ENCODE data around the gene COBL. TPM values are rescaled to one million over a fixed set of nuclear protein-coding genes. Genes with fewer than 3 reads are reported as not detected.

The COBL gene
- total and polyA plus RNA-seq, 2 donors (not counting 3 experiments of a cell fraction or from before 2014, with no cell fraction given) = 0.11 TPM; not detected in 1

DNA sequence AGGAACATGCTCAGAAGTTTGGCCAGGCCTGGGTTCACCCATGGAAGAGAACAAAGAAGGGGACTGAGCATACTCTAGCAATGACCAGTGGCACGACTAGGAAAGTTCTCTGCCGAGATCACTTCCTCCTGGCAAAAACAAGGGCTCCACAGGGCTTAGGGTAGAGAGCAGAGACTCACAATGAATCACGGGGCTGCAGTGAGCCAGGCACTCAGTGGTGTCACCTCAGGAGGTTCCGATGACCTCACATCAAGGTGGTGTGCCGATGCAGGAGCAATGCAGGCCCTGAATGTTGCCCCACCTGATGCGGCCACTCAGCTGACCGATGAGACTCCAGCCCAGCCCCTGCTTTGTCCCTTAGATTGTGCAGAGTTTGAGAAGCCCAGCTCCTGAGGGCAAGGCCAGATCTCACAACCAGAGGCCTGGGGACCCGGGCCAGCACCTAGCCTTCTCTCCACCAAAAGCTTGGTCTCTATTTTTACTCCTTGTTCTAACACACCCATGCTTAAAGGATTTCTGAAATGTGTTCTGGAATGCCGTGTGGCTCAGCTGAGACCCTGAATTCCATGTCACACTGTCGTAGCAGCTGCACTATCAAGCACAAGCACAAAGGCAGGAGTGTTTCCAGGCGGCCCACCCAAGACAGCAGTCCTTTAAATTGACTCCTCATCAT lies 60.9 kb downstream of the COBL start:
- H3K27me3 ChIP-seq (ENCODE audit: control insufficient read depth in 2 of 2, insufficient read depth in 2 of 2, low read length in 2 of 2) = no peaks in the 10 kb centered on the region
- no peak overlapping the region for H3K4me3 ChIP-seq (replicated peaks in 1 of 3; ENCODE audit: insufficient read depth in 1 of 3, low read depth in 1 of 3, low read length in 3 of 3)
- H3K4me2 ChIP-seq (ENCODE audit: insufficient read depth, low read length) = no peak overlapping the region
- no peaks in the 10 kb centered on the region for H3K79me2 ChIP-seq (ENCODE audit: control insufficient read depth, insufficient read depth, low read length)
- no peaks in the 10 kb centered on the region for H4K20me1 ChIP-seq (replicated peaks; ENCODE audit: control insufficient read depth, extremely low read depth, insufficient read depth, low read length)
- dilution Hi-C loops (cut with MboI; ENCODE audit: extremely low pct_ligation_motif_present, low sequenced_read_pairs) (no loop called here), intact Hi-C loops (cut with micrococcal nuclease) (no loop called here)
- DNase-seq (ENCODE audit: low read depth, low spot score) = no peak
- BruUV-seq (replicated peaks) = no TSS peak
- H3K4me1 ChIP-seq (ENCODE audit: control insufficient read depth, extremely low read depth, insufficient read depth, low read length) = no peaks in the 10 kb centered on the region
- H3K27ac ChIP-seq (ENCODE audit: insufficient read depth, low read depth, low read length) = no peak overlapping the region
- no peak for FAIRE-seq
- no peak for TF ChIP-seq POLR2AphosphoS5 (IDR thresholded peaks at IDR 0.05; ENCODE audit: insufficient read depth, low read depth, low read length)
- no peak for TF ChIP-seq JUN (IDR thresholded peaks at IDR 0.05; ENCODE audit: borderline replicate concordance, insufficient read depth, insufficient read length, low read depth)
- no peak for TF ChIP-seq EZH2 (IDR thresholded peaks at IDR 0.05; ENCODE audit: borderline replicate concordance, low read depth, low read length, severe bottlenecking)
- TF ChIP-seq, protein P1, sequence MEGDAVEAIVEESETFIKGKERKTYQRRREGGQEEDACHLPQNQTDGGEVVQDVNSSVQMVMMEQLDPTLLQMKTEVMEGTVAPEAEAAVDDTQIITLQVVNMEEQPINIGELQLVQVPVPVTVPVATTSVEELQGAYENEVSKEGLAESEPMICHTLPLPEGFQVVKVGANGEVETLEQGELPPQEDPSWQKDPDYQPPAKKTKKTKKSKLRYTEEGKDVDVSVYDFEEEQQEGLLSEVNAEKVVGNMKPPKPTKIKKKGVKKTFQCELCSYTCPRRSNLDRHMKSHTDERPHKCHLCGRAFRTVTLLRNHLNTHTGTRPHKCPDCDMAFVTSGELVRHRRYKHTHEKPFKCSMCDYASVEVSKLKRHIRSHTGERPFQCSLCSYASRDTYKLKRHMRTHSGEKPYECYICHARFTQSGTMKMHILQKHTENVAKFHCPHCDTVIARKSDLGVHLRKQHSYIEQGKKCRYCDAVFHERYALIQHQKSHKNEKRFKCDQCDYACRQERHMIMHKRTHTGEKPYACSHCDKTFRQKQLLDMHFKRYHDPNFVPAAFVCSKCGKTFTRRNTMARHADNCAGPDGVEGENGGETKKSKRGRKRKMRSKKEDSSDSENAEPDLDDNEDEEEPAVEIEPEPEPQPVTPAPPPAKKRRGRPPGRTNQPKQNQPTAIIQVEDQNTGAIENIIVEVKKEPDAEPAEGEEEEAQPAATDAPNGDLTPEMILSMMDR (IDR thresholded peaks at IDR 0.05; ENCODE audit: extremely low read depth in 1 of 2, insufficient read depth in 1 of 2, low read depth in 1 of 2, low read length in 2 of 2) = no peak
- TF ChIP-seq MYC (IDR thresholded peaks at IDR 0.05; ENCODE audit: low read depth, low read length) = no peak
- no peak overlapping the region for H3K9ac ChIP-seq (replicated peaks; ENCODE audit: extremely low read depth, insufficient read depth, low read length)
- H3K9me3 ChIP-seq (replicated peaks; ENCODE audit: control insufficient read depth, insufficient read depth, low read length) = no peaks in the 10 kb centered on the region
- POLR2A ChIA-PET = no interaction called here
- H2AFZ ChIP-seq (ENCODE audit: low read depth, low read length) = no peak overlapping the region
- CTCF ChIA-PET = no interaction called here
- H3K9me1 ChIP-seq (replicated peaks; ENCODE audit: control insufficient read depth, extremely low read depth, insufficient read depth, low read length) = no peaks in the 10 kb centered on the region
- no peaks in the 10 kb centered on the region for H3K36me3 ChIP-seq (ENCODE audit: control insufficient read depth in 2 of 2, extremely low read depth in 1 of 2, insufficient read depth in 2 of 2, low read length in 2 of 2)

DNA sequence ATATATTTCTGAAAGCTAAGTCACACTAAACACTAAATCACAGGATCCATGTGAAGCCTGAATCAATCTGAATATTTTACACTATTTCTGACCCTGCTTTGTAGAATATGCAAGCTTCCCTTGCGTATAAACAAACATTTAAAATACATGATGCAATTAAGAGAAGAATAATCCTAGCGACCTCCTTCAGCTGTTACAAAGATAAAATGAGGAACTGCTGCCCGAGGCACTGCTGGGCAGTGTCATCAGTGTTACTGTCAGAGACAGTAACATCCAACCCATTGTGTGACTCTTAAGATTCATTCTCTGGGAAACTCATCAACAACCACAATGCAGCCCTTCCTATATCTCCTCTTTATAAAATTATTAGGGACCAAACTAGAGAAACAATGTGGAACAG lies 61.6 kb downstream of the COBL start:
- intact Hi-C loops (cut with micrococcal nuclease) = no loop called here
- Histone ChIP-seq H4K20me1 (replicated peaks; ENCODE audit: control insufficient read depth, extremely low read depth, insufficient read depth, low read length) (no peaks in the 10 kb centered on the region), H3K4me1 (ENCODE audit: control insufficient read depth, extremely low read depth, insufficient read depth, low read length) (no peaks in the 10 kb centered on the region), H3K4me2 (ENCODE audit: insufficient read depth, low read length) (no peak overlapping the region), H3K4me3 (replicated peaks in 1 of 3; ENCODE audit: insufficient read depth in 1 of 3, low read depth in 1 of 3, low read length in 3 of 3) (no peak overlapping the region), H3K27ac (ENCODE audit: insufficient read depth, low read depth, low read length) (no peak overlapping the region), H2AFZ (ENCODE audit: low read depth, low read length) (no peak overlapping the region), H3K9me3 (replicated peaks; ENCODE audit: control insufficient read depth, insufficient read depth, low read length) (no peaks in the 10 kb centered on the region), H3K36me3 (ENCODE audit: control insufficient read depth in 2 of 2, extremely low read depth in 1 of 2, insufficient read depth in 2 of 2, low read length in 2 of 2) (no peaks in the 10 kb centered on the region), H3K9me1 (replicated peaks; ENCODE audit: control insufficient read depth, extremely low read depth, insufficient read depth, low read length) (no peaks in the 10 kb centered on the region), H3K9ac (replicated peaks; ENCODE audit: extremely low read depth, insufficient read depth, low read length) (no peak overlapping the region), H3K27me3 (ENCODE audit: control insufficient read depth in 2 of 2, insufficient read depth in 2 of 2, low read length in 2 of 2) (no peaks in the 10 kb centered on the region), H3K79me2 (ENCODE audit: control insufficient read depth, insufficient read depth, low read length) (no peaks in the 10 kb centered on the region)
- no peak for FAIRE-seq
- TF ChIP-seq POLR2AphosphoS5 (IDR thresholded peaks at IDR 0.05; ENCODE audit: insufficient read depth, low read depth, low read length) (no peak), POLR2A (IDR thresholded peaks at IDR 0.05; ENCODE audit: low read depth, low read length) (no peak), JUN (IDR thresholded peaks at IDR 0.05; ENCODE audit: borderline replicate concordance, insufficient read depth, insufficient read length, low read depth) (no peak), MYC (IDR thresholded peaks at IDR 0.05; ENCODE audit: low read depth, low read length) (no peak), GATA2 (IDR thresholded peaks at IDR 0.05; ENCODE audit: insufficient read depth, insufficient read length, low read depth, low read length) (no peak), EZH2 (IDR thresholded peaks at IDR 0.05; ENCODE audit: borderline replicate concordance, low read depth, low read length, severe bottlenecking) (no peak), FOS (IDR thresholded peaks at IDR 0.05; ENCODE audit: borderline replicate concordance, insufficient read depth, low read length) (no peak)
- TF ChIP-seq, protein P2, sequence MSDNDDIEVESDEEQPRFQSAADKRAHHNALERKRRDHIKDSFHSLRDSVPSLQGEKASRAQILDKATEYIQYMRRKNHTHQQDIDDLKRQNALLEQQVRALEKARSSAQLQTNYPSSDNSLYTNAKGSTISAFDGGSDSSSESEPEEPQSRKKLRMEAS (IDR thresholded peaks at IDR 0.05; ENCODE audit: insufficient read depth, insufficient read length) = no peak
- TF ChIP-seq, protein P1 (IDR thresholded peaks at IDR 0.05; ENCODE audit: extremely low read depth in 1 of 2, insufficient read depth in 1 of 2, low read depth in 1 of 2, low read length in 2 of 2) = no peak
- ChIA-PET CTCF (no interaction called here), POLR2A (no interaction called here)
- dilution Hi-C loops (cut with MboI; ENCODE audit: extremely low pct_ligation_motif_present, low sequenced_read_pairs) = no loop called here
- no peak for DNase-seq (ENCODE audit: low read depth, low spot score)
- BruUV-seq (replicated peaks) = no TSS peak
